MCF 10A (cell line): ENCODE measurements around the gene DUSP22. TPM values are rescaled to one million over a fixed set of nuclear protein-coding genes. Genes with fewer than 3 reads are reported as not detected.

Experiments
- BruUV-seq: library from RNA; stranded (reverse); fragments of 400-500 nt; replicated peaks from 2 replicates; lab custom pipeline; 2021; lab: Mats Ljungman, UMichigan
- CTCF ChIA-PET: fragments of 300-600 bp; sonication (Branson Sonifier 250); formaldehyde crosslinking; extraction: SDS; loops from one replicate; lab custom pipeline; 2021; ENCODE audit warnings: antibody characterized with exemption, inconsistent platforms; lab: Yijun Ruan, JAX
- POLR2A ChIA-PET: fragments of 300-600, 350-650 bp; sonication (Branson Sonifier 250); formaldehyde crosslinking; extraction: SDS; loops from one replicate; lab custom pipeline; 2020; ENCODE audit warnings: antibody characterized with exemption, inconsistent platforms; lab: Yijun Ruan, JAX
- DNase-seq: peaks from one replicate; pipeline ENCODE4 v3.0.0-alpha.2; 2018; ENCODE audit not compliant: unreplicated experiment
- H3K27ac Mint-ChIP-seq: one replicate; pipeline ENCODE4 v1.8.0; 2022; ENCODE audit warnings: mild to moderate bottlenecking, low read depth, mixed read lengths; ENCODE audit not compliant: unreplicated experiment
- H3K27me3 Mint-ChIP-seq: one replicate; pipeline ENCODE4 v1.8.0; 2022; ENCODE audit warnings: mixed read lengths; ENCODE audit not compliant: insufficient read depth, unreplicated experiment
- H3K36me3 Mint-ChIP-seq: one replicate; pipeline ENCODE4 v1.8.0; 2022; ENCODE audit warnings: mild to moderate bottlenecking, moderate library complexity, mixed read lengths; ENCODE audit not compliant: insufficient read depth, unreplicated experiment
- H3K4me1 Mint-ChIP-seq: one replicate; pipeline ENCODE4 v1.8.0; 2022; ENCODE audit warnings: mixed read lengths; ENCODE audit not compliant: insufficient read depth, unreplicated experiment
- H3K4me3 Mint-ChIP-seq: one replicate; pipeline ENCODE4 v1.8.0; 2022; ENCODE audit warnings: mild to moderate bottlenecking, moderate library complexity, mixed read lengths; ENCODE audit not compliant: unreplicated experiment
- H3K9me3 Mint-ChIP-seq: one replicate; pipeline ENCODE4 v1.8.0; 2022; ENCODE audit warnings: mixed read lengths; ENCODE audit not compliant: unreplicated experiment
- CTCF ChIP-seq: fragments of 200-600 bp; IDR thresholded peaks from one replicate; pipeline ENCODE4 v1.8.0; 2022; ENCODE audit warnings: antibody characterized with exemption, mild to moderate bottlenecking; ENCODE audit not compliant: unreplicated experiment
- intact Hi-C: fragments of 100-400 bp; cut with micrococcal nuclease; formaldehyde crosslinking; loops from 2 replicates; pipeline ENCODE4 v1.14.1; 2022
- total RNA-seq: library from RNA; stranded (reverse); gene quantifications from 2 replicates; pipeline ENCODE4 v1.2.3, GENCODE V29; 2022

DUSP22 gene
- total RNA-seq, 1 experiment from 2014 or later, result 29.4 TPM

- H3K27me3 Mint-ChIP-seq, result peaks cover 46% of the 10 kb centered on the region
These were observed 74.4 kb downstream of the DUSP22 start for GRCh38 chr6:366389-367297.

GRCh38 chr6:367298-367794 is 75.1 kb downstream of the DUSP22 start:
- no peak for DNase-seq
- Mint-ChIP-seq H3K27me3 (peaks cover 52% of the 10 kb centered on the region), H3K36me3 (no peaks in the 10 kb centered on the region), H3K4me3 (no peak overlapping the region), H3K9me3 (no peaks in the 10 kb centered on the region), H3K4me1 (no peaks in the 10 kb centered on the region), H3K27ac (no peak overlapping the region)
- no peak for TF ChIP-seq CTCF
- no TSS peak for BruUV-seq
- CTCF ChIA-PET, result no interaction called here
- intact Hi-C loops, result no loop called here
- POLR2A ChIA-PET, result no interaction called here

More at GRCh38 chr6:366389-367297, 74.4 kb downstream of the DUSP22 start:
- no TSS peak for BruUV-seq
- Mint-ChIP-seq H3K4me3 (no peak overlapping the region), H3K36me3 (no peaks in the 10 kb centered on the region), H3K9me3 (no peaks in the 10 kb centered on the region), H3K4me1 (no peaks in the 10 kb centered on the region), H3K27ac (no peak overlapping the region)
- TF ChIP-seq CTCF, result no peak
- no peak for DNase-seq
- ChIA-PET CTCF (no interaction called here), POLR2A (no interaction called here)
- intact Hi-C loops, result no loop called here

GRCh38 chr6:367891-368630 is 75.8 kb downstream of the DUSP22 start:
- TF ChIP-seq CTCF, result no peak
- no peaks in the 10 kb centered on the region for H3K9me3 Mint-ChIP-seq
- H3K4me3 Mint-ChIP-seq, result no peak overlapping the region
- no peaks in the 10 kb centered on the region for H3K36me3 Mint-ChIP-seq
- no peaks in the 10 kb centered on the region for H3K4me1 Mint-ChIP-seq
- H3K27ac Mint-ChIP-seq, result no peak overlapping the region
- no TSS peak for BruUV-seq
- intact Hi-C loops, result no loop called here
- ChIA-PET CTCF (no interaction called here), POLR2A (no interaction called here)
- H3K27me3 Mint-ChIP-seq, result peaks cover 59% of the 10 kb centered on the region
- no peak for DNase-seq
